ENCODE results near the gene BTBD9.
"Not testable (repeated sequence)": the region's sequence is repeated elsewhere in the genome, so short reads cannot be mapped to it uniquely, and the experiment has no call there.

The BTBD9 gene

DNA sequence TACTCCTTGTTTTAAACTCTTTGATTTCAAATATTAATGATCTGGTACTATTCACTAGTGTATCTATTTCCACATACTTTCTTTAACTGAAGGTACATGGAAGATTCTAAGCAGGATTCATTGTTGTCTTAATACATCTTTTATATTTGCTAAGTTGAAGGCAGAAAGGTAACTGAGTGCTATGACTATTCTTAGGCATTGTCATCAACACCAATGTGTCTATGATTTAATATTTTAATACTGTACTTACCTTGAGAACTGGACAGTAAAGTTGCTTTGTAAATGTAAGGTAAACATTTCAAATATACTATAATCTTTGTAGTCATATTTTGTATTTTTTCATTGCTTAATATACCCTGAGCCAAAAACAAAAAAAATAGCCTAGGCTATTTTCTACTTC is 8.9 kb upstream of the BTBD9 start:
- no peak for DNase-seq

DNA sequence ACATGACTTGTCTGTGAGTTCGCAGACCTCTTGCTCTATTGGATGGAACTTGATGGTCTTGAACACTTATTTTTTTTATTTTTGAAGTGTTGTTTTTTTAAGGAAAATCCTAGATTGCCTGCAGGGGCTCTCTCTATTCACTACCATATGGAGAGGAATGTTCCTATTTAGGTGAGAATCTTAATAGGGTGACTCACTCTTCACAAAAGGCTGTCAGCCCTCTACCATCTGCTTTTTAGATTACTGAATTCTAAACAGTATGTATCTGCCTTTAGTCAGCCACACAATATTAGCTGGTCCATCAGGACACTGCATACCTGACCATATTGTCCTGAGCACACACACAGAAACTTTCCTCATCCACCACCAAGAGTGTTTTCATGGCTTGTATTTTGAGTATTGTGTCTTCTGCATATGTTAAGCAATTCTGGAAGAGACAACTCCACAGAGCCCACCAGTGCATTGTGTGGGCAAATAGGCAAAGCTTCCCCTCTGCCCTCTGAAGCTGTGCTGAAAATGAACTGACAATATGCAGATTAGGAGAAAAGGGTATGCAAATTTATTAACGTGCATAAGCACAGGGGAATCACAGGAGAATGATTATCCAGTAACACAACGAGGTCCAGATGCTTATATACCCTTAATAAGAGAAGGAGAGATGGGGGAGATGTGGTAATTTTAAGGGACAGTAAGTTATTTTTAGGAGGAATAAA is 6.6 kb upstream of the BTBD9 start:
- DNase-seq: no peak

DNA sequence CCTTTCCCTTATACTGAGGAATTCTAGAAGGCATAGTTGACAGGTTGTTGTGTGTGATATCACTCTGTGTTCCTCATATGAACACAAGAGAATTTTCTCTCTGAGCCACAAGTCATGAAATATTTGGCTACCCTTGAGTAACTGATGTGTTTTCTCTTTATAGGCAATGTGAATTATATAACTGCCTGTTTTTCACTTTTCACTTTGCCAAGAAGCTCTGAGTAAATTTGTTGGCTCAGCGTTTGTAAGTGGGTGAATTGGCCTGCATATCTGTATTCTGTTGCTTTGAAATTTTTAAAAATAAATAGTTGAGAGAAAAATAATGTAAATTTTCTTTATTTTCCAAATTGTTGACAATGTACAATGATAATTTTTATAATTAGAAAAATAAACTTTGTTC is 5.2 kb upstream of the BTBD9 start:
- DNase-seq: no peak

DNA sequence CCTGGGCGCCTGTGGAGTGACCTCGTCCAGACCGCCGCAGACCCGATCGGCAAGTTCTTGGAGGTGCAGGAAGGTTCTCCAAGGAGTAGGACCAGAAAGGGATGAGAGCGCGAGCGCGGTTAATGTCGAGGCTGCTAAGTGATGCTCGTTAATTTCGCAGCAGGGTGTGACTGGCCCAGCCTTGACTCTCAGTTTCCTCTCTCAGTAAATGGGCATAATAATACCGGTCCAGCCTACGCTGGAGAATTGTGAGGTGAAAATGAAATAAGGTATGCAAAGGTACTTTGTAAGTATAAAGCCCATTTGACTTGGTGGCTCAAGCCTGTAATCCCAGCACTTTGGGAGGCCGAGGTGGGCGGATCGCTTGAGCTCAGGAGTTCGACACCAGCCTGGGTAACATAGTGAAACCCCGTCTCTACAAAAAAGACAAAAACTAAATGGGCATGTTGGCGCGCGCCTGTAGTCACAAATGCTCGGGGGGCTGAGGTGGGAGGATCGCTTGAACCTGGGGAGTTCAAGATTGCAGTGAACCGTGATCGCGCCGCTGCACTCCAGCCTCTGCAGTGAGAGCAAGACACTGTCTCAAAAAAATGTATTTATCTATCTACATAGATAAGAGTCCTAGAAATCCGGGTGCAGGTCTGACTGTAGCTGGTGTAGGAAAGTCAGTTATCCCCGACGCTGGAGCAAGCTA is 634 bp upstream of the BTBD9 start:
- no peak for DNase-seq

DNA sequence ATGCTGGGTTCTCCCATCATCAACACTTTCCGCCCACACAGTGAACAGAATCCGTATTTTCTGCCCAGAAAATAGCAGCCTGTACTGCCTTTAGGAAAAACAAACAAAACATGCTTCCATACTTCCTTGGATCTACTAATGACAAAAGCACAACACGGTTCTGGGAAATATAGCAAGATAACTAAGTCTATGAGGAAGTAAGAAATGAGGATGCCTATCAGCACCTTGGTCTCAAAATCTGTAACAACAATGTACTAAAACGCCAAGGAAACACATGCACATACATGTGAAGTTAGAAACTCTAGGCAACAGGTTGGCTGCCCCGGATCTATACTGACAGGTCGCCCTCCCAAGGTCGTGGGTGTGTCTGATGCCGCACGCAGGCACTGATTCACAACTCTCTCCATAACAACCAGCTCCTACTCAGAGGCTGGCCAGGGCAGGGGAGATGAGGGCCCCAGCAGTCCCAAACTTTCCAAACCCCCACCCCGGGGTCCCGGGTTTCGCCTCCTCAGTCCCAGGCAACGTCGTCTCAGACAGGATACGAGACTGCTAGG is 710 bp downstream of the BTBD9 start:
- DNase-seq: no peak

DNA sequence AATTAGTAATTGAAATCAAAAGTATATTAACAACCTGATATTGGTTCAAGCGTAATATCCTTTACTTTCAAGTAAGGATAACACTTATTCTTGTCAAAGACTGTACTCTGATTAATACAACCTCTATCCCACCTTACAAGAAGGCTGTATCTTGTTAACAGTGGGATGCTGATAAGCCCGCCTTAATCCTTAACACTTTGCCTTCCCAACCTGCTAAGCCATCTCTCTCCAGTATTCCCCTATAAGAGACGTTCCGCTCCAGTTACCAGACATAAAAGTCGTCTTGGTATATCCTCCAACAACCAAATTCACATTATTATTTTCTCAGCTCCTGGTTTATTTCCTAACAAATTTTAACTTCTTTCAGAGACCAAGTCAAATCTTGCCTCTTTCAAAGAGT is 2.0 kb downstream of the BTBD9 start:
- no peak for DNase-seq

DNA sequence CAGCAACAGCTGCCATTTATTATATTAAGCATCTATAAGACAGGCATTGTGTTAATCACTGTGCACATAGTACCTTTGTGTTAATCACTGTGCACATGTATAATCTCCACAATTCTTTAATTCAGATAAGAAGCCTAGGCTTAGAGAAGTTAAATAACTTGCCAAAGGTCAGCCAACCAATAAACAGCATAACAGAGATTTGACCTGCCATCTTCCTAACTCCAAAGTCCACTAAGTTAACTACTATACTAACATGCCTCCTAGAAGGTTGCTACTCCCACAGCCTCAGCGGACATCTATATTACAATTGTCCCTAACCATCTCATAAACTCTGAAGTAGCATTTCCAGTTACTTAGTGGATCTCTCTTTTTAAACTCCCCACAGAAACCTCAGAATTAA is 3.7 kb downstream of the BTBD9 start:
- DNase-seq: no peak

DNA sequence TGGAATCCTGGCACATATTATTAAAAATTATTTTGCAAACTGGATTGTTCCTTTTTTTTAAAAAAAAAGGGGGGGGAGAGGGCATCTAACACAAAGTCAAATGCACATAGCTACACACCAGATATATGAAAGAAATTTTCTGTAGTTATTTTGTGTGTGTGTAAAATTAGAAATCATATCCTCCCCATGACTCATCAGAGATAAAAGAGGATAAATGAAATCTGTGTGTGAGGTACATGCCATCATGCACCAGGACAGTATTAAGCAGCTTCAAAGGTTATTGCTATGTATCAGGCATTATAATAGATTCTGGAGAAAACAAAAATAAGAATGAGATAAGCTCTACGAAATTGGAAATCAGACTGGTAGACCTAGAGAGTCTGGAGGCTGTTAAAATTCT is 5.2 kb downstream of the BTBD9 start:
- DNase-seq: no peak

DNA sequence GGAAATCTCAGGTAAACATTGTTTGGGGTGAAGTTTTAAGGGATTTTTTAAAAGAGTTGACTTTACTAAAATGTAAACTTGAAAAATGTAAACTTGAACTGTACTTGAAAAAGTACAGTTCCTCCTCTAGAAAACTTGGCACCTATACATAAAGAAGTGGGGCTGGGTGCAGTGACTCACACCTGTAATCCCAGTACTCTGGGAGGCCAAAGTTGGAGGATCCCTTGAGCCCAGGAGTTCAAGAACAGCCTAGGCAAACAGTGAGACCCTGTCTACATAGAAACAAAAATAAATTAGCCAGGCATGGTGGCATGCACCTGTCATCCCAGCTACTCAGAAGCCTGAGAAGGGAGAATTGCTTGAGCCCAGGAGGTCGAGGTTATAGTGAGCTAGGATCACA is 7.2 kb downstream of the BTBD9 start:
- DNase-seq: no peak

DNA sequence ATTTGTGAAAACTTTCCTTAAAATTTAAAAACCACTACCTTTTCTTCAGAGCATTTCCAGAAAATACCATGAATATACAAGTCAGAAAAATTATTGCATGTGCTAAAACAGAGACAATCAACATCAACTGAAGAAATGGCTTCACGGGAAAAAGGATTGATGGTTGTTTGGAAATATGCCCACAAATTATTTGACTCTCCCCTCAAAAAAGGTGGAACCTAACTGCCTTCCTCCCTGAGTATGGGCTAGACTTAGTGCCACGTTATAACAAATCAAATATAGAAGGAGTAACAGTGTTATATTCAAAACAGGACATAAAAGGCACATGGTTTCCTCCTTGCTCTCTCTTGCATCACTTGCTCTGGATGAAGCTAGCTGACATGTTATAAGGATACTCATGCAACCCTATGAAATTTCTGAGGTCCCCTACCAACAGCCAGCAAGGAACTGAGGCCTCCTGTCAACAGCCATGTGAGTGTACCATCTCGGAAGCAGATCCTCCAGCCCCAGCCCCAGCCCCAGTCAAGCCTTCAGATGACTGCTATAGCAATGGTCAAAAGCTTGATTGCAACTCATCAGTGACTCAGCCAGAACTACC is 8.4 kb downstream of the BTBD9 start:
- DNase-seq: no peak

DNA sequence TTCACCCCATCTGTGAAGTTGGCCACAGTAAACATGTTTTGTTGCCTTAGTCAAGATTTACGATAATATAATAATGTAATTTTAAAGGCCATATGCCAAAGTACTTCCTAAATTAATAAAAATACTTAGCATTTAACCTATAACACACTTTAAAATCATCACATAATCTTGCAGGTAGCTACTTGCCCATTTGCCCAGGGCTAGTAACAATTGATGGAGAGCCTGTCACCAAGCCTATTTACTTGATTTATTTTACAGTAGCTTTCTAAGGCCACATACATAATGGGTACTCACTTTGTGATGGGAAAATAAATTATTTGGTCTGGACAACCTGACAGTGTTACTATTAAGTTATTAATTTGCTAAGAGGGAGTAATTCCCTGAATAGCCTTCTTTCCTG is 14.5 kb downstream of the BTBD9 start:
- DNase-seq: no peak

DNA sequence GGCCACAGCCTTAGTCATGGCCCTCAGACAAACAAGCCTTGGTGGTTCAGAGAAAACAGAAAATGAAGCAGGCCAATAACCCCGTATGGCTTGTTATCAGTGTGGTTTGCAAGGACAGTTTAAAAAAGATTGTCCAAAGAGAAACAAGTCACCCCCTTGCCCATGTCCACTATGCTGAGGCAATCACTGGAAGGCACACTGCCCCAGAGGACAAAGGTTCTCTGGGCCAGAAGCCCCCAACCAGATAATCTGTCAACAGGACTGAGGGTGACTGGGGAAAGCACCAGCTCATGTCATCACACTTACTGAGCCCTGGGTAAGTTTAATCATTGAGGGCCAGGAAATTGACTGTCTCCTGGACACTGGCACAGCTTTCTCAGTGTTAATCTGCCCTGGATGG is 20.4 kb downstream of the BTBD9 start:
- DNase-seq: not testable (repeated sequence)

DNA sequence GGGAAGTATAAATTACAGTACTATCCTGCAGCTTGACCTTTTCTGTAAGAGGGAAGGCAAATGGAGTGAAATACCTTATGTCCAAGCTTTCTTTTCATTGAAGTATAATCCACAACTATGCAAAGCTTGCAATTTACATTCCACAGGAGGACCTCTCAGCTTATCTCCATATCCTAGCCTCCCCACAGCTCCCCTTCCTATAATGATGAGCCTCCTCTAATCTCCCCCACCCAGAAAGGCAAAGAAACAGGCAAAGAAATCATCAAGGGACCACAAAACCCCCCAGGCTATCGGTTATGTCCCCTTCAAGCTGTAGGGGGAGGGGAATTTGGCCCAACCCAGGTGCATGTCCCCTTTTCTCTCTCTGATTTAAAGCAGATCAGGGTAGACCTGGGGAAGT is 21.4 kb downstream of the BTBD9 start:
- DNase-seq: not testable (repeated sequence)

DNA sequence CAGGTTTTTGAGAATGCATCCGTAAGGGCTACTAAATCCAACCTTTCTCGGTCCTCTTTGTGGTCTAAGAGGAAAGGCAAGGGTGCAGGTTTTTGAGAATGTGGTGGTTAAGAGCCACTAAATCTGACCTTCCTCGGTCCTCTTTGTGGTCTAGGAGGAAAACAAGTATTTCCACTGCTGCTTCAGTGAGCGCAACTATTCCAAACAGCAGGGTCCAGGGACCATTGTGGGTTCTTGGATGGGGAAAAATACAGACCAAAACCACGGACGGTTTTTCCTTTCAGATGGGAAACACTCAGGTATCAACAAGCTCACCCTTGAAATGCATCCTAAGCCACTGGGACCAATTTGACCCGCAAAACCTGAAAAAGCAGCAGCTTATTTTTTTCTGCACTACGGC is 21.9 kb downstream of the BTBD9 start:
- no peak for DNase-seq

DNA sequence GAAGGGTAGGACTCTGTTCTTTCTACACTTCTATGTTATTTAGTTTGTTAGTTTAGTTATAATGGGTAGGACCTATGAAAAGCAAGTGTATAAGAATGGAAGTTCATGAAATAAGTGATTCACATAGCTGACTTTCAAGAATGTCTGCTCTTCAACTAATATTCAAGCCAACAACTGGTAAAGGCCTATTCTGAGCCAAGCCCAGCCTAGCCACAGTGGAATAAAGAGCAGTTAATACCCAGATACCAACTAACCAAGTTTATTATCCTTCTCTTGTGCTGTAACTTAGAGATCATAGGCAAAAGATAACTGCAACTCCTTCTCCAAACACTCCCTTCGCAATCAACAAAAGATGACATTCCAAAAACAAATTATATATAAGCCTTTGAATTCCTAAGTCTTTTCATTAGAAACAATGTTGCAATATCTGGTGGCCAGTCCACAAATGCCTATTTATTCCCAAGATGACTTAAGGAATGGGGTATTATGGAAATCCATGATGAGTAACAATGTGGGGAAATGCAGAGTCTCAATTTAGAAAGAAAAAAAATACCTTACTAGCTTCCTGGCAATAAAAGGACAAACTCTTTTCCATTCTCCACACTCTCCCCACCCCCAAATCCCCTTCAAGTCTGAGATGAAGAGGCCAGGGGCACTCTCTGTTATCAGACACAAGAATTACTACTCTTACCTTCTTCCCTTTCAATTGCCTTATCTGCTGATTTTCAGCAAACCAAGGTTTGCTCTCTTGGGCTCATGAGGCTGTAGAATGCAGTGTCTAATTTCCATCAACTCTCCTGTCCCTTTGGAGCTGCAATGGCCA is 27.4 kb downstream of the BTBD9 start:
- no peak for DNase-seq

DNA sequence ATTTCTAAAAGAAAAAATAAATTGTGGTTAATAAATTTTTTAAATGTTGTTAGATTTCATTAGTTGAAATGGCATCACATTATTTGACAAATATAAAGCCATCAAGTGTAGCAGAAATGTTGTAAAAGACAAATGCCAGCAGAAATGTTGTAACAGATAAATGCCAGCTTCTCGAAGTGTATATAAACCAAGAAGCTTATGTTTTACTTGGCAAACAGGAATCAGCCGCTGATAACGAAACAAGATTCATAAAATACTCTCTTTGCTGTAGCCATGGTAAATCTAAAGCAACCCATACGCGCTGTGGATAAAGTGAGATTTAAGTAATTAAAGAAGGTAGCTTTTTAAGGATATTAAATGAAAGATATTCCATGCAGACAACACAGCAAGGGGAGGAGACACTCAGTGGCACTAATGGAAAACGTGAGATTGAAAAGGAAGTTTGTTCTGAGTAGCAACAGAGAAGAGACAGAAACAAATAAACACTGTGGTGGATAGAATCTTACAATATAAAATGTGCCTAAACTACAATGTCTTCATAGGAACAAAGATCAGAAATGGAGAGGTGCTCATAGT is 29.6 kb downstream of the BTBD9 start:
- no peak for DNase-seq

DNA sequence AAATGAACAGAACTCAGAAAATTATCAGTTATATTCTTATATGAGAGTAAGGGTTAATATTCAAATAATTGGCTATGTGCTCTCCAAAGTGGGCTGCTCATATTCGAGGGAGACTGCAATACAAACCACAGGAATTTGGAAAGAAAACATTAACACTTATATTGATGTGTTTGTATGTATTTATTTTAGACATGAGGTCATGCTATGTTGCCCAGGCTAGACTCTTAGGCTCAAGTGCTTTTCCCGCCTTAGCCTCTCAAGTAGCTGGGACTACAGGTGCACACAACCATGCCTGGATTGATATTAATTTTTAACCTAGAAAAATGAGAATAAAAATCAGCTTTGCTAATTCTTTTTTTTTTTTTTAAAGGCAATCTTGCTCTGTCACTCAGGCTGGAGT is 35.0 kb downstream of the BTBD9 start:
- DNase-seq: no peak

DNA sequence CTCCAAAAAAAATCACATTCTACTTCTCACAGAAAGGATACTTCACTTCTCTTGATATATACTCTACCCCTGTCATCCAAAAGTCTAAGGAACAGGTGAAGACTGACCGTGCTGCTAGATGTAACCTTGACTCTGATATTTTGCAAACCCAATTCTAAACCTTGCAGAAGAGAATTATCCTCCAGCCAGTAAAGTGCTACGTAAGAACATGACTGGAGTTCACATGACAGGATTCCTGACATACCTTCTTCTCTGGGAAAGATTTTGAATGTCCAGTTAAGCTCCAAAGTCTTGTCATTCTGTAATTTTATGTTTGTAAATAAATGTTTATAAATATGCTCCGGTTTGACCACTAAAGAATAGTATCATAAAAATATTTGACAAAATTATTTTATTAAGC is 35.8 kb downstream of the BTBD9 start:
- DNase-seq: no peak

DNA sequence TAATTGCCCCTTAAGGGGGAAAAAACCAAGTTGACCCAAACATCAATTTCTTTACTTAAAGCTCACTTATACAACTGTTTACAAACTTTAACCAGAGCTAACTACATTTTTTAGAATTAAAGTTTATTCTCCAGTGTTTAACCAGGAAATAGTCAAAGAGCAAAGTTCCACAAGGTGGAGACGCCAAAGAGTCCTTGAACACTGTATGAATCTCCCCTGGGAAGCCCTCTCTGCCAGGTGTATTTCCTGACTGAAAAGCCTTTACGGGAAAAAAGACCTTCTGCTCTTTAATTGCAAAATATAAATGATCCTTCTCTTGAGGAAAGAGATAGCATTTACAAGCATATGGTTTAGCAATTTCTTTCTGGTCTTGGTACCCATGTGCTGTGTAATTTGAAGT is 36.2 kb downstream of the BTBD9 start:
- no peak for DNase-seq

DNA sequence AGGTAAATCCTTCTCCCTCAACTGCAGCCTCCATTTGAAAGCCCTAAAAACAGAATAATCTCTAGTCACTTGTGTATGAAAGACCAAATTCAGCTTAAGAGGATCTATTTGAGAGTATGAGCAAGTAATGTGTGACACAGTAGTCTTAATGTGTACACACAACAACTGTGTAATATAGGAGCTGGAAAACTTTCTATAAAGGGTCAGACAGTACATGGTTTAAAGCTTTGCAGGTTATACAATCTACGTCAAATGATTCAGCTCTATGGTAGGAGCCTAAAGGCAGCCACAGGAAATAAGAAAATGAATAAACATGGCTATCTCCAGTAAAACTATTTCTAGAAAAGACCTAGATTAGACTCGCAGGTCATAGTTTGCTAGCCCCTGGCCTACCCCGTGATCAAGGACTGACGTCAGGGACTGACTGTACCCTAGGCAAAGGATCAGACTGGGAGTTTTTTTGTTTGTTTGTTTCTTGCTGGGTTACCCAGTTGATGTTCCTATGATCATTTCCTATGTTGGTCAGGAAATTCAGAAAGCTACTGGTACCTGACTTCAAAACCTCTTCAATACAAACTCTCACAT is 39.7 kb downstream of the BTBD9 start:
- no peak for DNase-seq

DNA sequence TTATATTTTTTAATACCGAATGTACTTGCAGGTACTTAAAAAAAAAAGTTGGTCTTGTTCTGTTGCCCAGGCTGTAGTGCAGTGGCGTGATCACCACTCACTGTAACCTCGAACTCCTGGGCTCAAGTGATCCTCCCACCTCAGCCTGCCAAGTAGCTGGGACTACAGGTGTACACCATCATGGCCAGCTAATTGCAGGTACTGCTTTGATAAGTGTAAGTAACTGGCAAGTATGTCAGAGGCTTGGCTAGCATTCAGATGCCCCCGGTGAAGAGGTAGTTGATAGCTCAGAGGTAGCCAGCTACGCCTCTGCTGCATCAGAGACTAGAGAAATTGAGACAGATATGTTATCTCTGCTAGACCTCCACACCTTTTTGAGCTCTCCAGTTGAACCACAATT is 40.5 kb downstream of the BTBD9 start:
- DNase-seq: no peak

DNA sequence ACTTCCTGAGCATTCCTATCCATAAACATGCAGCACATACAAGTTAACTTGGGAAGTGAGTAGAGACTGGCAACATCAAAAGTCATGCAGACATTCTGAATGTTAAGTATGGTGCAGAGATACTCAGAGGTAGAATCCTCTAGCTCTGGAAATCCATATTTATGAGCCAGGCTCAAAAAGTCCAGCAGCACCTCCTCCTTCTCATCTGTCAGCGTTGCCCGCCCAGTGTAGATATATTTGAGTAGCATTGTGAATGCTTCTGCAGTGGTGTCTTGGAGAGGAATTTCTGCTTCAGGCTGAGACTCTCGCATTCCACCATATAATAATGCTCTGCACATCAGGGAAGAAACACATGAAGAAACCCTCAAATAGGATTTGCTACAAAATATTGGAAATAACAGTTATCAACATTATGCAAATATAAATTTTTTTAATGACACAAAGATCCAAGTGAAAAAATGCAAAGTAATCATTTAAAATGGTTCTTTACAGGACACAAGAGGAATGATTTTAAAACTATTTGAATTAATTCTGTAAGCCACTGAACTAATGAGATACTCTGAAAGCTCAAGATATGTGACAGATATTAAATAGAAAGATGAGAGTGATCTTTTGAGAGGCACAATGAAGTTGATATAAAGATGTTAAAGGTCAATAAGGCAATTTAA is 45.6 kb downstream of the BTBD9 start:
- no peak for DNase-seq

All from SHP77 (cell line).